HT-29 (cell line): ENCODE results near the gene SUSD4. TPM values are rescaled to one million over a fixed set of nuclear protein-coding genes. Genes with fewer than 3 reads are reported as not detected.
A peak's percentile ranks its signal among the peaks of the same experiment; 100 is the strongest.
"Not testable (repeated sequence)": the region's sequence is repeated elsewhere in the genome, so short reads cannot be mapped to it uniquely, and the experiment has no call there.

Experiments
- DNase-seq: peaks from one replicate; pipeline ENCODE4 v3.0.0-alpha.2; 2015; ENCODE audit warnings: low spot score
- total RNA-seq: library from RNA; depleted of rRNA; stranded (reverse); fragments of >200 nt; shearing (Covaris generic); gene quantifications from 2 replicates; pipeline ENCODE4 v1.2.3, GENCODE V29; 2014

SUSD4 gene
- total RNA-seq, 1 experiment from 2014 or later, result 0.20 TPM

DNA sequence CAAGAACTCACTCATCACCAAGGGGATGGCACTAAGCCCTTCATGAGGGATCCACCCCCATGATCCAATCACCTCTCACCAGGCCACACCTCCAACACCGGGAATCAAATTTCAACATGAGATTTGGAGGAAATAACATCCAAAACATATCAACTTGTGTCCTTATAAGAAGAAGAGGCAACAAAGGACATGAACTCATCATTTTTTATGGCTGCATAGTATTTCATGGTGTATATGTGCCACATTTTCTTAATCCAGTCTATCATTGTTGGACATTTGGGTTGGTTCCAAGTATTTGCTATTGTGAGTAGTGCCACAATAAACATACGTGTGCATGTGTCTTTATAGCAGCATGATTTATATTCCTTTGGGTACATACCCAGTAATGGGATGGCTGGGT, 112.6 kb downstream of the SUSD4 start:
- DNase-seq, result not testable (repeated sequence)

- DNase-seq, result no peak
Measured at GRCh38 chr1:223250632-223251015, 113.4 kb downstream of the SUSD4 start.

DNA sequence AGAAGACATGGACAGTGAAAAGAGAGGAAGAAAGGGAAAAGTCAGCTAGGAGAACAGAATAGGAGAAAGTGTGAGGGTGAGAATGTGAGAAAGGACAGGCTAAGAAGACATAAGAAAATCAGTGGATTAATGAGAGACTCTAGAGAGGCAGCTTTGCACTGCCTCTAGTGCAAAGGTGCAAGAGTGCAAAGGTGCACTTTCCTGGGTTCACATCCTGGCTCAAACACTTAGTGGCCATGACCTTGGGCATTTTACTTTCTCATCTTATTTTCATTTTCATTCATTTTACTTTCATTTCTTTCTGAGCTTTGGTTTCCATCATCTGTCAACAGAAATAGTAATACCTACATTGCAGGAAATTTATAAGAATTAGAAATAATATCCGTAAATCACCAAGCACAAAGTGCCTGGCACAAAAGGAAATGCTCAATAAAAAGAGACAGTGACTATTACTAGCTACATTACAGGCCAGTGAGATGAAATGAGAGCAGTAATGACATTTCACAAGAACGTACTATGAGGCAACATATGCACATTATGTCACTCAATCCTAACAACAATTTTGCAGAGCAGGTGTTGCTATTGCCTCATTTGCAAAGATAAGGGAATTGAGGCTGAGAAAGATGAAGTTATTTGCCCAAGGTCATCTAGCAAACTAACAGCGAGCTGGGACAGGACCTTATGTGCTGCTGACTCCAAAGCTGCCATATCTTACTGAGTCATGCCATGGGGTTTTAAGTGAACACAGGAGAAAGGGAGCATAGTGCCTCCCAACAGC, 113.9 kb downstream of the SUSD4 start:
- DNase-seq, result no peak

DNA sequence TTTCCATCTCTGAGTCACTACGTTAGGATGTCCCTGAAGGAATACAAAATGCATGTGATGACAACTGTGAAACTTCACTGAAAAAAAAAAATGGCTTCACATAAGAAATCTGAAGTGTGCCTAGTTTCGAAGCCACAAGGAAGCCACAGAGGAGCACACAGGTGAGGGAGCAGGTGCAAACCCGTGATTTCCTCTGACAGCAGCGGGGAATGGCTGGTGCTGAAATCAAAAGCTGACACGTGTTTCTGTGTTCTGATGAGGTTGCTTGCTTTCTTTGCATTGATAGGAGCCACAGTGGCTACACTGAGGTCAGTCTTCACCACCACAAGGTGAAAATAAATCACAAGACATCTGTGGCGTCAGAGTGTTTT, 115.2 kb downstream of the SUSD4 start:
- no peak for DNase-seq

DNA sequence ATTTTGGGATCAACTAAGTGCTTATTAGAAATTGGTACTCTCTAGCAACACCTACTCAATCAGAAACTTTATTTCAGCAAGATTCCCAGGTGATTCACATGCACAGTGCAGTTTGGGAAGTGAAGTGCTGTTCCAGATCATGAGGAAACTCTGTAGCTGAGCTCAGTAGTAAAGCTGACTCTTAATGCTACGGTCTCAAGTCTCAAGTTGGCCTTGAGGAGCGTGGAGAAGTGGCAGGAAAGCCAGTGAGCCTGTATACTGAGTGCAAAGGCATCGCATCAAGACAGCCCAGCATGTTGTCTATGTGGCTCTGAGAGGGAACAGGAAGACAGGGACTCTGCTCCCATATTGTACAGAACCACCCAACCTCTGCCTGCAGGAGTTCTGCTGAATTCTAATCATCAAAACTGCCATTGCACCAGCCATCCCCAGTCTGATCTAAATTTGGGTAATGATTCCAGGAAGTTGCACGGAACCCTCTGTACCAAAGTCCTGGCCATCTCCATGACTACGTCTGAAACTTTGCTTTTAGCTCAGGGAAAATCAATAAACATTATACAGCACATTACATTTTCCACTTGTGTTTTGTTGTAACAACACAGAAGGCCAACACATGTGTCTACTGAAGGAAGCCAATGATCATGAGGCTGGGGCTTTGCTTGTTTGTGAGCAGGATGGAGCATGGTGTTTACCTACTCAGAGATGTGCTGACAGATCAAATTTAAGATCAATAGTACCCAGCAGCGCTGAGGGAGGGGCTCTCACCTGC, 115.8 kb downstream of the SUSD4 start:
- no peak for DNase-seq

- DNase-seq, result no peak
Measured at GRCh38 chr1:223246476-223247112, 117.4 kb downstream of the SUSD4 start.

DNA sequence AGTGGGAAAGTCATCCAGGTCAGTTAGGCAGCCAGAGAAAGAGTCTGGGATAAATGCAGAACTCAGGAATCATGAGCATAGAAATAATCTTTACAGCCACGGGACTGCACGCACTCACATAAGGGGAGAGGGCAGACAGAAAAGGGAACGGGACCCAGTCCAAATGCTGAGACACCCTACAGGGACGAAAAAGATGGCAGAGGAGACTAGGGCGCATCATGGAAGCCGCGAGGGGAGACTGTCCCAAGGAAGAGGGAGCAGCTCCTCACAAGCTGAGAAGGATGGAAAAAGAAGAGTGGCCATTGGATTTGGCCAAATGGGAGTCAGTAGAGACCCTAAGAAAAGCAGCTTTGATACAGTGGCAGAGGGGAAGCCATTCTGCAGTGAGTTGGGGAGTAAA, 118.0 kb downstream of the SUSD4 start:
- DNase-seq, result no peak

- DNase-seq, result no peak
Measured at GRCh38 chr1:223245411-223245810, 118.6 kb downstream of the SUSD4 start.

DNA sequence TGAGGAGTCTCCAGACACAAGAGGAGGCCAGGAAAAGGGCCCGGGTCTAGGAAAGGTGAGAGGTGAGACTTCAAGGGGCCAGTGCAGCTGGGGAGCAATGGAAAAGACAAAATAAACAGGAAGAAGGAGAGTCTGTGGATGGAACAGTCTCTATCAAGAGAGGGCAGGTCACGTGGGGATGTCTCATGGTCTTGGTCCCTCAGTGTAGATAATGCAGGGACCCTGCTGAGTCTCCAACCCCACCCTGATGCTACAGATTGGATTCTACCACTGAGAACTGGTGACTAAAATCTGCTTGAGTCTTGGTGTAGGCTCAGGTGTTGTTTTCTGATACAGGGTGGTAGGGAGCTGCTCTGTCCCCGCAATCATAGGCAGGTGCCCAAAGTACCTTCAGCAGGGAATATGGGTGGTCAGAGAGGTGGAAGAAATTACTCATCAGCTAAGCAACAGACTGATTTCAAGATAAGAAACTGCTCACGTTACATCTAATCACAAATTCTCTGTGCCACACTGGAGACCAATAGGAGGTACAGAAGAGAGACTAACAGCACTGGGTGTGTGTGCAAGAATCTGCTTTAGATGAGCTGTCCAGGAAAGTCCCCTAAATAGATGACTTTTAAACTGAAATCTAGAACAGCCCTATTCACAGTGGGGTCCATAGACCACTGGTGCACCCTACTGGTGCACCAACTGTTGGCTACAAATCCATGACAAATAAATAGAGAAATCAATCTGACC, 119.4 kb downstream of the SUSD4 start:
- no peak for DNase-seq

DNA sequence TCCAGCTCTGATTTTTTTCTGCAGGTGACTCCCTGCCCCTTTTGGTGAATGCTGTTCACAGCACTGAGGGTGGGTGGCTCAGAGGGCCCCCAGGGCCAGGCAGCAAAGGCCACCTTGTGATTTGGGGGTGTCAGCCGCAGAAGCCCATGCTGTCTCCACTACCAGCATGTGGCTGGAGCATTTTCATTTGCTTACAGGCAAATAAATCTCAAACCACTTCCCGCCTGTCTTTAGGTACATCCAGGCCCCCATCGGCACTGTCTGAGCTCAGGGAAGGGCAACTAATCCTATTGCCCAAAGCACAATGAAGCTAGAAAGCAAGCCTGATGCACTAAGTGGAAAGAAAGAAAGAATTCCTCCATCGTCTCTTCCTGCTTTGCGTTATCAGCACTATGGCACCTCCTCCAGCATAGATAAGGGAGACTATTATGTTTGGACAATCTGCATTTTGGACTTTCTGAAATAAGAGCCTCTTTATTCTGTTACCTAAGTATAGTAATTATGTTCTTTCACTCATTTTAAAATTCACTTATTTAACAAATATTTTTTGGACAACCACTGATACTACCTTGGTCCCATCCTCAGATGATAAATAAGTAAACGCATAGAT, 120.4 kb downstream of the SUSD4 start:
- no peak for DNase-seq

- DNase-seq, result no peak
Measured at GRCh38 chr1:223242971-223243370, 121.0 kb downstream of the SUSD4 start.

- DNase-seq, result no peak
Measured at GRCh38 chr1:223242382-223242955, 121.5 kb downstream of the SUSD4 start.

- no peak for DNase-seq
Measured at GRCh38 chr1:223240122-223240521, 123.9 kb downstream of the SUSD4 start.

DNA sequence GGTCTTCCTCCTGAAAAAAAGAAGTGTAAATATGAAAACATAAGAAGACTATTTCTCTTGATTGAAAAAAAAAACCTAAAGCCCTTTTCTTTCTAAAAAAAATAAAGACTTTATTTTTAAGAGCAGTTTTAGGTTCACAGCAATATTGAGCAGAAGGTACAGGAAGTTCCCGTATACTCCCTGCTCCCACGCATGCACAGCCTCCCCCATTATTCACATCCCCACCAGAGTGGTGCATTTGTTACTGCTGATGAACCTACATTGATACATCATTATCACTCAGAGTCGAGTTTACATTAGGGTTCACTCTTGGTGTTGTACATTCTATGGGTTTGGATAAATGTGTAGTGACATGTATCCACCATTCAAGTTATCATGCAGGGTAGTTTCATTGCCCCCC, 128.9 kb downstream of the SUSD4 start:
- no peak for DNase-seq

GRCh38 chr1:223234534-223234933, 129.4 kb downstream of the SUSD4 start:
- no peak for DNase-seq

DNA sequence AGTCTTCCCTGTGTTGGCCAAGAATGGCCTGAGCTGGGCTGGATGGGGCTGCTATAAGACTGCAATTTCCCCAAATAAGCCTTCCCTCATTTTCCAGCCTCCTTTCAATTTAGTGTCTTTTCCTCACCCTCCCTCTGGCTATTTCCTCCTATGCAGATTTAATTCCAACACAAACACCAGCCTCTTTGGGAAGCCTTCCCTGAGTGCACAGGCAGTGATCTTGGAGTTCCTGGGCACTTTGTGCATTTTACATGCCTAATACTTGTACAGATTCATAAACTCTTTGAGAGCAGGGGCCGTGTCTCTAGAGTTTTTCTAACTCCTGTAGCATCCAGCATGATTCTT, 129.8 kb downstream of the SUSD4 start:
- no peak for DNase-seq

DNA sequence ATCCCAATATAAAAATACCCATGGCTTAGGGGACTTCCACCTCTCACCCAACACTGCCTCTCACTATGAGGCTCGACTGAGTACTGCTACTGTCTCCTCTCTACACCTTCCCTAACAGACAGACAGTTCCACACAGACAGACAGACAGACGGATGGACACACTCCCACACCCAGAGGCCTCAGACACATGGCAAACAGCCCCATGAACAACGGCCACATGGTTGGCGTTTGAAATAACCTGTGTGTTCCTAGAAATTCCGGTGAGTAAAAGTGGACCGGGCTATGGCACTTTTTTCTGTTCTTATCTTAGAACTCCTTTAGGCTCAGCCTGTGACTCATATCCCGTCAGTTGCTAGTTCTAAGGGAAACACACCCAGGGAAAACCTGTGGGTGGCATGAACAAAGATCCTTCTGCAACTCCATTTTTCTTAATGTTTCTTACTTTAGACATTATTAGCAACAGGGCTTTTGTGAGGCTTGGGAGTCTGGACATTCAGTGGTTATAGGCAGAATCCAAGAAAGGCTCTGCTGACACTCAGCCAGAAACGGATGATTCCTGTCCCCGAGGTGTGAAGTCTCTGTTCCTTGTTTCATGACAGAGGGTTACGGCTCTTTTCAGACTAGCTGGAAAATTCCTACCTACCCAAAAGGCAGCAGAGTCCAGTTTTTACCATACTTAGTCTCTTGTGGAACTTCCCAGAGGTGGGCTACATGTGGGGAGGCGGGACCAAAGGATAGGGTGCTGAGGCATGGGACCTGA, 130.4 kb downstream of the SUSD4 start:
- peak; percentile 45 for DNase-seq

DNA sequence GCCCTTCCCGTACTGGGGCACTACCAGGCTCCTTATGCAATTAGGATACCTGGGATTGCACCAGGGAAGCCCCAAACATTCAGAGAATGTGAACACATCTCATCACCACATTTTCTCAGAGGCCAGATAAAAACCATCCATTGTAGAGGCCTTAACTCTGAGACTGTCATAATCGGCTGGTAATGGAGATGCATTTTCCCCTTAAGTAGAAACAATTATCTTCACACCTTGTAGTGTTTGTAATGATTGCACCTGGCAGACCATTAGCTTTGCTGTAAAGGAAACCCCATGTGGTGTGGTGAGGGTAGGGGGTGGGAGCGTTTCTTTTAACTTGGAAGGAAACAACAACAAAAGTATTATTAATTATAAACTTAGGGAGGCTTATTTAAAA, 131.0 kb downstream of the SUSD4 start:
- no peak for DNase-seq

GRCh38 chr1:223231581-223231980, 132.4 kb downstream of the SUSD4 start:
- DNase-seq, result no peak

DNA sequence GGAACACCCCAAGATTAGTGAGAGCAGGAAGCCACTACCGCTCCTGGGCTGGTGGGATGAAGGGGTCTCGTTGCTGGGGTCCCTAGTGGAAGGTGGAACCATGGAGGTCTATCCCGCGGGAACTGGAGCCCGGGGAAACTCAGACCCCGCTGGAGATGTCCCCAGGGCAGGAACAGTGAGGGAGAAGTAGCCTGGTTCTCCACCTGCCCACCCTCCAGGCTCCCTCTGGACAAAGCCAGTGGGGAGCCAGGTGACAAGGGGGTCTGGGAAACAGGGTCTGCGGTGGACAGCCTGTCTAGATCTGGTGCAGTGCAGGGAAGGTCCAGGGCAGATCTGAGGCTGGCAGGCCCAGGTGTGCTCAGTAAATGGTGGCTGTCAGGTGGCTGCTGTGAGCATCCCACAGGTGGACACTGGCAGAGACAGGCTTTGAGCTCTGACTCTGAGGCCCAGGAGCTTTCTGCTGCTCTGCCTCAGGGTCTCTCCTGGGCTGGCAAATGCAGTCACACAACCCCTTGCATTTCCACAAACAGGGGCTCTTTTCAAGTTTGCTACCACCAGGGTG, 132.9 kb downstream of the SUSD4 start:
- DNase-seq, result no peak
